ENCODE data around the gene XIRP2.

GRCh38 chr2:167140767-167141166 is 252.5 kb downstream of the XIRP2 start:
- TF ChIP-seq CTCF (IDR thresholded peaks at IDR 0.05 in 4 of 5, conservative IDR thresholded peaks at IDR 0.05 in 1 of 5) (no peak), POLR2A (IDR thresholded peaks at IDR 0.05) (no peak)
